Lower lobe of right lung (tissue), 2 donors: Measurements from ENCODE around the gene SCYGR3. TPM values are rescaled to one million over a fixed set of nuclear protein-coding genes. Genes with fewer than 3 reads are reported as not detected.

Experiments used
- ATAC-seq, 2 donors: fragments of 200-7000 bp; cut with Tn5 transposase; one replicate each; pipeline ENCODE4 v1.9.1; 2020 to 2022; ENCODE audit warnings: mild to moderate bottlenecking in 2 of 2, moderate library complexity in 2 of 2
- DNase-seq: peaks from one replicate; pipeline ENCODE4 v3.0.0-alpha.2; 2020
- H3K27ac ChIP-seq: fragments of 200-600 bp; one replicate; pipeline ENCODE4 v1.8.0; 2022
- H3K27me3 ChIP-seq: fragments of 200-600 bp; one replicate; pipeline ENCODE4 v1.8.0; 2022; ENCODE audit warnings: low read depth
- H3K36me3 ChIP-seq: fragments of 200-600 bp; one replicate; pipeline ENCODE4 v1.8.0; 2022; ENCODE audit warnings: mild to moderate bottlenecking
- H3K4me1 ChIP-seq: fragments of 200-600 bp; one replicate; pipeline ENCODE4 v1.8.0; 2022
- H3K4me3 ChIP-seq: fragments of 200-600 bp; one replicate; pipeline ENCODE4 v1.8.0; 2022; ENCODE audit warnings: mild to moderate bottlenecking
- H3K9me3 ChIP-seq: fragments of 200-600 bp; one replicate; pipeline ENCODE4 v1.8.0; 2022
- intact Hi-C: fragments of 100-400 bp; cut with DNase I; formaldehyde crosslinking; loops from one replicate; pipeline ENCODE4 v1.11.0; 2022
- total RNA-seq: library from RNA; stranded (reverse); fragmentation: NEBNext Ultra II Directional; extraction: Animal tissue kit (Norgen Biotek cat#: 25700); gene quantifications from one replicate; pipeline ENCODE4 v1.2.1, GENCODE V29; 2021
- TF ChIP-seq, protein P1 (sequence below): fragments of 200-600 bp; IDR thresholded peaks from one replicate; pipeline ENCODE4 v1.8.0; 2022; ENCODE audit warnings: antibody characterized with exemption, mild to moderate bottlenecking
- donor health status: DM: no; HTN: yes; CAD: no; lungs with severe emphysema.

Gene SCYGR3
- total RNA-seq, 1 donor from 2014 or later: not detected

GRCh38 chr2:227623226-227623625, 8.6 kb upstream of the SCYGR3 start:
- no peaks in the 10 kb centered on the region for H3K36me3 ChIP-seq
- ATAC-seq (no peak), DNase-seq (no peak)
- no peak overlapping the region for H3K27ac ChIP-seq
- no peak overlapping the region for H3K4me3 ChIP-seq
- H3K4me1 ChIP-seq: no peaks in the 10 kb centered on the region
- H3K27me3 ChIP-seq: no peaks in the 10 kb centered on the region
- intact Hi-C loops: no loop called here
- H3K9me3 ChIP-seq: peaks cover 6% of the 10 kb centered on the region
- TF ChIP-seq, protein P1, sequence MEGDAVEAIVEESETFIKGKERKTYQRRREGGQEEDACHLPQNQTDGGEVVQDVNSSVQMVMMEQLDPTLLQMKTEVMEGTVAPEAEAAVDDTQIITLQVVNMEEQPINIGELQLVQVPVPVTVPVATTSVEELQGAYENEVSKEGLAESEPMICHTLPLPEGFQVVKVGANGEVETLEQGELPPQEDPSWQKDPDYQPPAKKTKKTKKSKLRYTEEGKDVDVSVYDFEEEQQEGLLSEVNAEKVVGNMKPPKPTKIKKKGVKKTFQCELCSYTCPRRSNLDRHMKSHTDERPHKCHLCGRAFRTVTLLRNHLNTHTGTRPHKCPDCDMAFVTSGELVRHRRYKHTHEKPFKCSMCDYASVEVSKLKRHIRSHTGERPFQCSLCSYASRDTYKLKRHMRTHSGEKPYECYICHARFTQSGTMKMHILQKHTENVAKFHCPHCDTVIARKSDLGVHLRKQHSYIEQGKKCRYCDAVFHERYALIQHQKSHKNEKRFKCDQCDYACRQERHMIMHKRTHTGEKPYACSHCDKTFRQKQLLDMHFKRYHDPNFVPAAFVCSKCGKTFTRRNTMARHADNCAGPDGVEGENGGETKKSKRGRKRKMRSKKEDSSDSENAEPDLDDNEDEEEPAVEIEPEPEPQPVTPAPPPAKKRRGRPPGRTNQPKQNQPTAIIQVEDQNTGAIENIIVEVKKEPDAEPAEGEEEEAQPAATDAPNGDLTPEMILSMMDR: no peak

DNA sequence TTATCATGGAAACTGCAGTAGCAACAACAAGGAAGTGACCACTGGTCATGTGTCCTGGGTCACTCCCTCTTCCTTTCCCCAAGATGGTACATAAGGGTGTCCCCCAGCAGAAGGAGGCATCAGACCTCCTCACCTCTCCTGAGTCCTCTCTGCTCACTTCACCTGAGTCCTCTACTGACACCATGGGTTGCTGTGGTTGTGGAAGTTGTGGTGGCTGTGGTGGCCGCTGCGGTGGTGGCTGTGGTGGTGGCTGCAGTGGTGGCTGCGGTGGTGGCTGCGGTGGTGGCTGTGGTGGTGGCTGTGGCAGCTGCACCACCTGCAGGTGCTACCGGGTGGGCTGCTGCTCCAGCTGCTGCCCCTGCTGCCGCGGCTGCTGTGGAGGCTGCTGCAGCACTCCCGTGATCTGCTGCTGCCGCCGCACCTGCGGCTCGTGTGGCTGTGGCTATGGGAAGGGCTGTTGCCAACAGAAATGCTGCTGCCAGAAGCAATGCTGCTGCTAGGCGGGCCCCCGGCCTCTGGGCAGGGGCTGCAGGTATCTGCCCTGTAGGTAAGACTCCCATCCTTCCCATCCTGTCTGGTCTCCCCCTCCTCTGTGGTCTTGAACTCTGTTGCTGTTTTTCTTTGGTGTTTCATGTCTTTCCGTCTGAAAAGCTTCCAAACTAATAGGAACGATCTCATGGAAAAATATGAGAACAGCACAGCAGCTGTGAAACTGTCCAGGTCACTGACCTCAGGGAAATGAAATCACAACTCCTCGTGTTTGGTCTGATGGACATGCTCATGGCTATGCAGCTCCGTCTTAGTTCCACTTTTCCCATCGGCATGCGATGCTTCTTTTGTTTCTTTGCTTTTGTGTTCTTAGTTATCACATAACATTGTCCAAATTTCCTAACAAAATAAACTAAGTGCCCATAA, 2.9 kb upstream of the SCYGR3 start, which contains the start of gene SCYGR4:
SCYGR4 (plus strand) TSS at position 183 of the 915 bp plus-strand sequence; CDS start at position 183, 0 bp downstream.
- H3K9me3 ChIP-seq: peaks cover 4% of the 10 kb centered on the region
- H3K36me3 ChIP-seq: no peaks in the 10 kb centered on the region
- intact Hi-C loops: no loop called here
- ATAC-seq (no peak), DNase-seq (no peak)
- no peak within 1 kb of the TSS for H3K27ac ChIP-seq
- no peak within 1 kb of the TSS for H3K4me3 ChIP-seq
- no peaks in the 10 kb centered on the region for H3K27me3 ChIP-seq
- no peaks in the 10 kb centered on the region for H3K4me1 ChIP-seq
- TF ChIP-seq, protein P1: no peak

GRCh38 chr2:227616631-227617030, 2.0 kb upstream of the SCYGR3 start:
- Histone ChIP-seq H3K9me3 (no peaks in the 10 kb centered on the region), H3K4me1 (no peaks in the 10 kb centered on the region), H3K4me3 (no peak overlapping the region), H3K27ac (no peak overlapping the region), H3K36me3 (no peaks in the 10 kb centered on the region), H3K27me3 (peaks cover 3% of the 10 kb centered on the region)
- no peak for DNase-seq
- TF ChIP-seq, protein P1: no peak
- intact Hi-C loops: no loop called here
- no peak for ATAC-seq

DNA sequence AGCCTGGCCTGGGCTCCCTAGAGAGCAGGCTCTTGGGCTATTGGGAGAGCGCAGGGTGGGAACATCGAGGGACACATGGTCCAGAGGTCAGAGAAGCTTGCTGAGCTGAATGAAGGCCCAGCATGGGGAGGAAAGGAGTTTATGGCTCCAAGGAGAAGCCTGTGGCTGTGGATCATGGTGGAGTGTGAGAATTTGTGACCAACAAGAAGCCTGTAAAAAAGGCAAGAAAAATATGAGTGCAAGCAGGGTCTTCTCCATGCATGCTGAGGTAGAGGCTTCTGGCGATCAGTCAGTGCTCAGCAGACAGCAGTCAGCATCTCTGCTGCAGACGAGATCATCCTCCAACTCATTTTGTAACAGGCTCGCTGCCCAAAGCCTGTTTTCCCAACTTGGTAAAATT, 1.3 kb upstream of the SCYGR3 start:
- intact Hi-C loops: no loop called here

GRCh38 chr2:227615181-227615580, 541 bp upstream of the SCYGR3 start:
- TF ChIP-seq, protein P1: no peak

More for the DNA sequence above, 1.3 kb upstream of the SCYGR3 start:
- Histone ChIP-seq H3K27me3 (peaks cover 3% of the 10 kb centered on the region), H3K9me3 (no peaks in the 10 kb centered on the region), H3K36me3 (no peaks in the 10 kb centered on the region), H3K27ac (no peak overlapping the region), H3K4me3 (no peak overlapping the region), H3K4me1 (no peaks in the 10 kb centered on the region)
- TF ChIP-seq, protein P1: no peak
- no peak for DNase-seq
- ATAC-seq: no peak

More at GRCh38 chr2:227615181-227615580, 541 bp upstream of the SCYGR3 start:
- intact Hi-C loops: no loop called here
- no peaks in the 10 kb centered on the region for H3K9me3 ChIP-seq
- no peak overlapping the region for H3K4me3 ChIP-seq
- ATAC-seq: no peak
- no peaks in the 10 kb centered on the region for H3K4me1 ChIP-seq
- peaks cover 3% of the 10 kb centered on the region for H3K27me3 ChIP-seq
- H3K27ac ChIP-seq: no peak overlapping the region
- no peaks in the 10 kb centered on the region for H3K36me3 ChIP-seq
- no peak for DNase-seq
